Spleen (tissue), 7 donors: ENCODE measurements around the gene ARHGEF7.

Source experiments
- CTCF ChIP-seq, 11 experiments: fragments of 200-600 bp in 7 of 11; fragments of 450-650 bp in 4 of 11; sonication (generic) in 4 of 11; IDR thresholded peaks in 8 of 11; conservative IDR thresholded peaks in 3 of 11; 1 replicate in 7 of 11; 2 replicates in 4 of 11; pipeline versions ENCODE4 v1.4.0 to v1.8.0; 2016 to 2021; ENCODE audit warnings: antibody characterized with exemption in 11 of 11, inconsistent platforms in 4 of 11, mild to moderate bottlenecking in 1 of 11
- POLR2AphosphoS5 ChIP-seq, 3 donors: sonication (generic); formaldehyde crosslinking; IDR thresholded peaks; one replicate each; pipeline ENCODE4 v1.5.1; 2017; ENCODE audit warnings: antibody characterized with exemption in 3 of 3
- donor health status: DM: no; HTN: no; CAD: no; lungs with moderate emphysema.
- donor health status: DM: no; HTN: no; CAD: no.
- donor health status: DM: no; HTN: no; CAD: no.

DNA sequence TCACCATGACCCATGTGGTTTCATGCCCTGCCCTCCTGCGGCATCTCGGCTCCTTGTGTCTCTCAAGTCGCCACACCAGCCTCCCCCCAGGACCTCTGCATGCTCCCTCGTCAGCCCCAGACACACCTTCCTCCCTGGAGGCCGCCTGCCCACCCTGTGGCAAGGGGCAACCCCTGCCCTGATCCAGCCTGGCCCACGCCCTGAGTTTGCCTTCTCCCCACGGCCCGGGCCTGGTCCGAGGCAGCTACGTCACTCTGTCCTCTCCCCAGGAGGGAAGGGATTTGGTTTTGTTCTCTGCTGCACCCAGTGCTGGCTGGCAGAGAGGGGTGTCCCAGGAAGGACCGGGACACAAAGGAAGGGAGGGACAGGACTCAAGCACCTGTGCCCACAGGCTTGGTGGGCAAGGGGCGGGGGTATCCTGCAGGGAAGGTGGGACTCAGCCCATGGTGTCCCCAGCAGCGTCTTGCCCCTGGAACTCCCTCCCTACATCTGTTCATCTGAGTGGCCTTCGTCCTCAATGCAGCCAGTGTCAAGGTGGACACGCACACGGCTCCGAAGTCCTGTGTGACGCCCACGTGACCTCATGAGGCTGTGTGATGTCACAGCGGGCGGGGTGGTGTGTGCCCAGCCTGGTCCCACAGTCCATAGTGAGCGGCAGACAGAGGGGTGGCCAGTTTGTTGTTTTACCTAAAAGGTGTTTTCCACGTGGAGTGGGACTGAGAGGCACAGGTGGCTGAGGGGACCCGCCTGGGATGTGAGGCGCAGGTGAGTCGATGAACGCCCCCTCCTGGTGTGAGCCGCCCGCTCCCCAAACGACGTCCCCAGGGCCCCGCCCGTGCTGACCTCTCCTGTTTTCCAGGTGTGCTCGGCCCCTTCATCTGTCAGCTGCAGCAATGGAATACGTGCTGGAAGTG lies 205.1 kb downstream of the ARHGEF7 start, which contains the start of gene TEX29:
- TF ChIP-seq CTCF (IDR thresholded peaks at IDR 0.05 in 8 of 11, conservative IDR thresholded peaks at IDR 0.05 in 3 of 11) (no peak), POLR2AphosphoS5 (IDR thresholded peaks at IDR 0.05) (peak in 1 of 3 donors; percentile 40)
